Mononuclear cell (primary cell): Measurements from ENCODE around the gene ADARB2. TPM values are rescaled to one million over a fixed set of nuclear protein-coding genes. Genes with fewer than 3 reads are reported as not detected.
"Not testable (repeated sequence)": the region's sequence is repeated elsewhere in the genome, so short reads cannot be mapped to it uniquely, and the experiment has no call there.

ENCODE experiments used
- H3K27me3 ChIP-seq: 2 replicates; pipeline ENCODE4 v1.6.0; 2011; ENCODE audit warnings: low read length, control low read depth; ENCODE audit not compliant: insufficient read depth
- H3K4me1 ChIP-seq: 2 replicates; pipeline ENCODE4 v1.5.1; 2011; ENCODE audit warnings: mild to moderate bottlenecking, low read length, control low read depth; ENCODE audit not compliant: insufficient read depth
- H3K4me3 ChIP-seq: 2 replicates; pipeline ENCODE4 v1.5.1; 2011; ENCODE audit warnings: mild to moderate bottlenecking, low read length, moderate library complexity
- H3K9me3 ChIP-seq: 2 replicates; pipeline ENCODE4 v1.5.1; 2011; ENCODE audit warnings: low read depth, mild to moderate bottlenecking, control low read depth, low read length
- total RNA-seq: library from RNA; depleted of rRNA; stranded (reverse); fragments of >200 nt; gene quantifications from one replicate; pipeline ENCODE4 v1.2.3, GENCODE V29; 2012

Gene ADARB2
- total RNA-seq, 1 donor = under 0.01 TPM

DNA sequence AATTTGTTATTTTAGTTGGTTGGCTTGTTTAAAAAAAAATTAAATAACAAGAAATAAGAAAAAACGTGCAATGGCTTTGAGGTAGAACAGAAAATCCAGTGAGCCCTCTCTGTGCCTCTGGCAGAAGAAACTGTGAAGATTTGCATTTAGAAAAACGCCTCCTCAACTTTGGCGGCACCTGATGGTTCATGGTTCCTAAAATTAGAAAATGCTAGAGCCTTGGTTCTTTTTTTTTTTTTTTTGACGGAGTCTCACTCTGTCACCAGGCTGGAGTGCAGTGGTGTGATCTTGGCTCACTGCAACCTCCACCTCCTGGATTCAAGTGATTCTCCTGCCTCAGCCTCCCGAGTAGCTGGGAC lies 576.0 kb downstream of the ADARB2 start:
- H3K27me3 ChIP-seq, H3K4me3 ChIP-seq, H3K9me3 ChIP-seq, H3K4me1 ChIP-seq: not testable (repeated sequence)

DNA sequence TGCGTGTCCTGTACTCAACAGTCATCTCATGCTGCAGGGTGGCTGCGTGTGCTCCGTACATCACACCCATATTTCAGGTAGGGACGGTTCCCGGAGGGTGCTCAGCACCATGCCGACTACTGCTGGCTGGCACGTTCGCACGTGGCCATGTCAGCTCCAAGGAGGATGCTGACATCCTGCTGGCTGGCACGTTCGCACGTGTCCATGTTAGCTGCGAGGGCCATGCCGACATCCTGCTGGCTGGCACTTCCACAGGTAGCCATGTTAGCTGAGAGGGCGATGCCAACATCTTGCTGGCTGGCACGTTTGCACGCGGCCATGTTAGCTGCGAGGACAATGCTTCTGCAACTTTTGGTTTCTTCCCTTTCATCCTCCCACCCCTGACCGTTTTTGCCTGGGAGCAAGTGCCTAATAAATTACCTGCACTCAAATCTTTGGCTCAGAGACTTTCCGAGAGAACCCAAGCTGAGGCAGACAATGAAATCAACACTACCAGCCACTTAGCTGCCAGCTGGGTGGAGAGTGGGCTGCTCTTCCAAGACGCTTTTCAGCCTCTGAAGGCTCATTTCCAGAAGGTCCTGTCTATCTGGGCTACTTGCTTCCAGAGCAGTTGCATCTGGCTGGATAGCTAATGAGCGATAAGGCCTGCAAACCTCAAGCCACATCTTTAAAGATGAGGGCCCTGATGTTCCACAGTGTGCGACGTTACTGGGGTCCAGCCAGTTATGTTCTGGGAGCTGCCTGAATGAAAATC lies 576.6 kb downstream of the ADARB2 start:
- H3K4me3 ChIP-seq = no peak overlapping the region
- H3K9me3 ChIP-seq = no peaks in the 10 kb centered on the region
- no peaks in the 10 kb centered on the region for H3K27me3 ChIP-seq
- H3K4me1 ChIP-seq = no peaks in the 10 kb centered on the region

DNA sequence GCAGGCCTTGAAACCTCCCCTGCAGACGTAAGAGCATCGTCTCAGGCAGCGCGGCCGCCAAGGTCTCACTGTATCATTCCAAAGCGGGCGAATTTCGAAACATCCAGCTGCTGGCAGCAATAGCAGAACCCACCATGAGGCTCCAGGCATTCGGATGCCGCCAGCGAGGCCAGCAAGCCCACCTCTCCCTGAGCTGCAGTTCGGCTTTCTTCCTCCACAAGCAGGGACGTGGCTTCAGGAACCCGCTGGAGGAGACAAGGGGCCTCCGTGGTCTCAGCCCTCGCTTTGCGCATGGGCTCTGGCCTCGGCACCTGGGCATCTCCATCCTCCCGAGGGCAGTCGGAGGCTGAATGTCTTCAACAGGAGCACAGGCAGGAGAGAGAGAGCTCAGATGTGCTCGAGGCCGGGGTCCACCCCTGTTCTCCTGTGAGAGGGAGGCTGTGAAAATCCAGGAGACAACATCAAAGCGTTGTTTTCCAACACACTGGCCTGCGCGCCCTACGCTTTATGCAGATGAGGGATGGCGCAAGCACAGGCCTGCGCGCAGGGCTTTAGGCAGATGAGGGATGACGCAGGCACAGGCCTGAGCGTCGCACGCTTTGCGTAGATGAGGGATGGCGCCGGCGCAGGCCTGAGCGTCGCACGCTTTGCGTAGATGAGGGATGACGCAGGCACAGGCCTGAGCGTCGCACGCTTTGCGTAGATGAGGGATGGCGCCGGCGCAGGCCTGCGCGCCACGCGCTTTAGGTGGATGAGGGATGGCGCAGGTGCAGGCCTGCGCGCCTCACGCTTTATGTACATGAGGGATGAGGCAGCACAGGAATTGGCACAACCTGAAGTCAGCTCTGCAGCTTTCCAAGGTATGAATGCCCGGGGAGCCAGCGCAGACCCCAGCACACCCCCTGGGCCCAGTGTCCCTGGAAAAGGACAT lies 577.9 kb downstream of the ADARB2 start:
- Histone ChIP-seq H3K4me1 (no peaks in the 10 kb centered on the region), H3K9me3 (no peaks in the 10 kb centered on the region), H3K27me3 (no peaks in the 10 kb centered on the region), H3K4me3 (no peak overlapping the region)

DNA sequence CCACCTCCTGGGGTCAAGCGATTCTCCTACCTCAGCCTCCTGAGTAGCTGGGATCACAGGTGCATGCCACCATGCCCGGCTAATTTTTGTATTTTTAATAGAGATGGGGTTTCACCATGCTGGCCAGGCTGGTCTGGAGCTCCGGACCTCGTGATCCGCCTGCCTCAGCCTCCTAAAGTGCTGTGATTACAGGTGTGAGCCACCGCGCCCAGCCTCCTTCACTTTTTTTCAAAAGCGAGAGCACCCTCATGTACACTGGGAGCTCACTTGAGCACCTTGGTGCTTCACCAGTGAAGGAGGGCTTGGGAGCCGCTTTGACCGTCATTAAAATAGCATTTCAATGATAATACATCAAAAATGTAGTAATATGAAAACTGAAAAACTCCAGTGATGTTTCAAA lies 578.8 kb downstream of the ADARB2 start:
- H3K27me3 ChIP-seq, H3K4me3 ChIP-seq, H3K9me3 ChIP-seq, H3K4me1 ChIP-seq: not testable (repeated sequence)

DNA sequence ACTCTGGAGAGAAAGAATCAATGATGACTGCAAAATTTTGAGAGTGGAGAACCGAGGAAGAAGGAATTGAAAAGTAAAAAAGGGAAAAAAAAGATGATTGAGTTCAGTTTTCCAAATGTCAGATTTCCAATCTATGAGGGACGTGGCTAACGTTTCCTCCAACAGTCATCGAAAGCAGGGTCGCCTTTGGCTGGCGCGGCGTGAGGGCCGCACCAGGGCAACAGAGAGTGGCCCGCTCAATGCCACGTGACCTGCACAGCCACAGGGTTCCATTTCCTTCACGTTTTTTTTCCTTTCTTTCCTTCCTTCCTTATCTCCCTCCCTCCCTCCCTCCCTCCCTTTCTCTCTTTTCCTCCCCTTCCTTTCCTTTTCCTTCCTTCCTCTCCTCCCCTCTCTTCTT lies 579.3 kb downstream of the ADARB2 start:
- no peaks in the 10 kb centered on the region for H3K4me1 ChIP-seq
- no peak overlapping the region for H3K4me3 ChIP-seq
- no peaks in the 10 kb centered on the region for H3K9me3 ChIP-seq
- no peaks in the 10 kb centered on the region for H3K27me3 ChIP-seq

DNA sequence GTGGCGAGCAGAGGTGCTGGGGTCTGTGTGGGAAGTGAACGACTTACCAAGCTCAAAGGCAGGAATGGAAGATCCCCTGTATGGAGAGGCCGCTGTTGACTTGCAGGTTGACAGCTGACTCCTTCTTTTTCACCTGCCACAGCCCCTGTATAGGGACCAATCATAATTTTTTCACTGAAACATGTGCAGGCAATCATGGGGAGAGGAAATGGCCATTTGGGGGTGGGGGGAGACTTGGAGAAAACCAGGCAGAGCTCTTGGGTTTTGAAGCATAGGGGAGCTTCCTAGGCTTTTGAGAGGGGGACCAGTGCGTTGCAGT lies 579.8 kb downstream of the ADARB2 start:
- Histone ChIP-seq H3K9me3 (no peaks in the 10 kb centered on the region), H3K27me3 (no peaks in the 10 kb centered on the region), H3K4me1 (no peaks in the 10 kb centered on the region), H3K4me3 (no peak overlapping the region)

DNA sequence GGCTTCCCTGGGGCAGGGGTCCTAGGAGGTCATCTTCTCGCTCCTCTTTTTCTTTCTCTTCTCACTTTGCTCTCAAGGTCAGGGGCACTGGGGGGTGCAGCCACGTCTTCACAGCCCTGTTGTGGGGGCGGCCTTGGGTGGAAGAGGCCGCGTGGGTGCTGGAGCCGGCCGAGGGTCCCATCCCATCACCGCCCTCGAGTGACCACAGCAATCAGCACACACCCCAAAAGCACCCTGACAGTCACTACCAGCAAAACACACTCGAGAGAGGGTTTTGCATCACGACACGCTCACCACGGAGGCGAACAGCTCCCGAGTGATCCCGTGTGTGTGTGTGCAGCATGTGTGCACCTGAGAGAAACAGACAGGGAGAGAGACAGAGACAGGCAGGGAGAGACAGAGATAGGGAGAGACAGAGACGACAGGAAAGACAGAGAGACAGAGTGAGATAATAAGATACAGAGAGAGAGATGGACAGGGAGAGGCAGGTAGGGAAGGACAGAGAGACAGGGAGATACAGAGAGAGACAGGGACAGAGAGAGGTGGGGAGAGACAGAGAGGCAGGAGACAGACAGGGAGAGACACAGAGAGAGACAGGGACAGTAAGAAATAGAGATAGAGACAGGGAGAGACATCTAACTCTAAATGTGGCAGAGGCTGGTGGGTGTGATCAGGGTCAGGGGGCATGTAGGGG lies 580.3 kb downstream of the ADARB2 start:
- no peaks in the 10 kb centered on the region for H3K9me3 ChIP-seq
- H3K27me3 ChIP-seq = no peaks in the 10 kb centered on the region
- H3K4me1 ChIP-seq = no peaks in the 10 kb centered on the region
- H3K4me3 ChIP-seq = no peak overlapping the region

DNA sequence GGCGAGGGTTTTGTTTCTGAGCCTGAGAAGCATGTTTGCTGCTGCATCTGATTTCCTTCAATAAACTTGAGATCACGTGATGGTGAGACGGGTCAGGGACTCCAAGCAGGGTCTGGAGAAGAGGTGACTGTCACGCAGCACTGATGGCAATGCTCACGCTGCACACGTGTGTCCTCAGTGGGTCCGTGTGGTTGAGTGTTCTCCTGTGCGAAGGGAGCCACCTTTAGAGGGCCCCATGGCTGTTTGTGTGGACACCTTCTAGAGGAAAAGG lies 580.8 kb downstream of the ADARB2 start:
- Histone ChIP-seq H3K9me3 (no peaks in the 10 kb centered on the region), H3K4me1 (no peaks in the 10 kb centered on the region), H3K27me3 (no peaks in the 10 kb centered on the region), H3K4me3 (no peak overlapping the region)

DNA sequence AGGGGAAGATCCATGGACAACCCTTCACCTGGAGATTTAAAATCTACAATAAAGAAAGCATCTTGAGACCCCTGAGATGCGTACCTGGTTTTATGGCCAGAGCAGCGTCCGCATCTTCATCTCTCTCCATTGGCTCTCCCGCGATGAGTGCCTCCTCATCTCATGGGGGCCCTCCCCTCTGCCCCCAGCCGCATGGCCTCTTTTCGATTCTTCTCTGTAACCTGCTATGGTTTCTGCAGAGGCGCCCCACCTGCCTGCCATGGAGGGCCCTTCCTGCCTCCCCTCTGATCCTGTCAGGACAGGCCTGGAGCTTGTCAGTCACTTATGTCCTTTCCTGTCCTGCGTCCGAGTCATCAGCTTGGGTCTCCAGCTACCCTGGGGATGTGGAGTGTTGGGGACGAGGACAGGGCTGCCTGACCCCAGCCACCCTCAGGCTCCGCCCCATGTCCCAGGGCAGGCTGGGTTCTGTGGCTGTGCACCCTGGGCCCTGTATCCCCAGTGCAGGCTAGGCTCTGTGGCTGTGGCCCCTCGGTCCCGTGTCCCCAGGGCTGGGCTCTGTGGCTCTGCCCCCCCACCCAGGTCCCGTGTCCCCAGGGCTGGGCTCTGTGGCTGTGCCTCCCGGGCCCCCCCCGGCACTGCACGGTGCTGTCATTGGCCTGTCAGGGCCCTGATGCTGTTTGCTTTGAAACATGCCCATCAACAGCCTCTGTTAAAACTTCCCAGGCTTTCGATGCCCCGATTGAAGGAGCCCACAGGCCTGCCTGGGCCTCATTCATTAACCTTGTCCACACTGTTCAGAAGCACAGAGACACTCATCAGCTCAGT lies 581.3 kb downstream of the ADARB2 start:
- H3K9me3 ChIP-seq = no peaks in the 10 kb centered on the region
- no peaks in the 10 kb centered on the region for H3K27me3 ChIP-seq
- no peak overlapping the region for H3K4me3 ChIP-seq
- no peaks in the 10 kb centered on the region for H3K4me1 ChIP-seq

DNA sequence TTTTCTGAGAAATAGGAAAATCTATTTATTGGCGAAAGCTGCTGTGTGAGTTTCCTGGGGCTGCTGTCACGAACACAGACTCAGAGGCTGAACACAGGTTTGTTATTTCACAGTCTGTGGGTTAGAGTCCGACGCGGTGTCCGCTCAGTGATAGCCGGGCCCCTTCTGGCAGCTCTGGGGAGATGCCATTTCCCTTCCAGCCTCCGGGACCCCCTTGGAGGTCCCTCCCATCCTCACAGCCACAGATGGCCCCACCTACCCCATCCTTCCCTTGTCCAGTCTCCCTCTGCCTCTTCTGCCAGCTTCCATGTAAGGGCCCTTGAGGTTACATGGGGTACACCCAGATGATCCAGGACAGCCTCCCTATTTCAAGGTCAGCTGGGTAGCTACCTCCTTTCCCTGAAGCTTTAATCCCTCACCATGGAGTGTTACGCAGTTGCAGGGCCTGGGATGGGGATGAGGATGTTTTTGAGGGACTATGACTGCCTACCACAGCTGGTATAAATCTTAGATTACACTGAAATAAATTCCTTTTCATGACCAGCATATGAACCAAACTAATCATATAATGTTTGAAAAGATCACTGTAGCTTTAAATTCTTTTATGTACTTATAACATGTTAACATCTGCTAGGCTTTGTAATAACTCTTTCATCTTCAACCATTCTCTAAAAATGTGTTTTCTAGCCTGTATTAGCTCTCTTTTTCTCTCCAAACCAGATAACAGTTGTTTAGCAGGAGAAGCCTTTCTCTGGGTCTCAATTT lies 582.6 kb downstream of the ADARB2 start:
- Histone ChIP-seq H3K4me3 (no peak overlapping the region), H3K27me3 (no peaks in the 10 kb centered on the region), H3K9me3 (no peaks in the 10 kb centered on the region), H3K4me1 (no peaks in the 10 kb centered on the region)

DNA sequence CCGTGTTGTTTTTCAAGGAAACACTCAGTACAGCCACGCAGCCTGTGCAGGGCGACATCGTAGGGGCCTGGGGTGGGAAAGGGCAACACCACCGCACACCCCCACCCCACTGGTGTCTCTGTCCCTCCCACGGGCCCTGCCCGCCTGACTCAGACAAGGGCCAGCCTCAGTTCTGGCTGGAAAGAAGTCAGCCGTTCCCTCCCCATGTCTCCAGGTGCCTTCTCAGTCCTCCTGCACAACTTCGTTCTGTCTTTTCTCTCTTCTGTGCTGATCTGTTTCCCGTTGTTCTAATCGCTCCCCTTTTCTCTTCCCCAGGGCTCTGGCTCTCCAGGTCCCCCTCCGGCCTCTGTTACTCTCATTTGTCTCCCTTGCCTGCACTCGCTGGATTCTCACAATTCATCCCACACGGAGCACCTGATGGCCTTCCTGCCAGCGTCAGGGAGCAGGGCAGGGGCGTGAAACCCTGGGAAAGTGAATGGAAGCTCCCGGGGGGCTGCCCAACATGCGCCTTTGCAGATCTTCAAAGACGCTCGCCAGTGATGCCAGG lies 583.4 kb downstream of the ADARB2 start:
- Histone ChIP-seq H3K4me3 (no peak overlapping the region), H3K9me3 (no peaks in the 10 kb centered on the region), H3K27me3 (no peaks in the 10 kb centered on the region), H3K4me1 (no peaks in the 10 kb centered on the region)

DNA sequence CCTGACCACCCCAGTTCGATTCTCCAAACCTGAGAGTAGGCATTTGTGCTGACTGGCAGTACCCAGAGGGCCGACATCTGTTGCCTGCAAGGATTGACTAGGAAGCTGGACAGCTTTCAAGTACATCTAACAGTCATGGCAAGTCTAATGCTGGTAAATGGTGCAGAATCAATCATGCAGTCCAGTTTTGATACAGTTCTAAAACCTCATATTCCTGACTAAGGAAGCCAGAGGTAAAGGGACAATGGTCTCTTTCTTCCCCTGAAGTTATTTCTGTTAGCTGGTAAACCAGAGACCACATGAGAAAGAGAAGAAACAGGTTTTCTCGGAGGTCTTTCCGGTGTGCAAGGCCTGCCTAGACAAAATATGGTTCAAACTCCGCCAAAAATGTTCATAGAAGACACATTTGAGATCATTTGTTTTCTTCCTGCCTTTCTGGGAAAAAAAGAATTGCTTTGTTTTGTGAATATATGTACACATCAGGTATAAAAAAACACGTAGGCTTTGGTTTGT lies 584.0 kb downstream of the ADARB2 start:
- Histone ChIP-seq H3K4me3 (no peak overlapping the region), H3K27me3 (no peaks in the 10 kb centered on the region), H3K9me3 (no peaks in the 10 kb centered on the region), H3K4me1 (no peaks in the 10 kb centered on the region)

DNA sequence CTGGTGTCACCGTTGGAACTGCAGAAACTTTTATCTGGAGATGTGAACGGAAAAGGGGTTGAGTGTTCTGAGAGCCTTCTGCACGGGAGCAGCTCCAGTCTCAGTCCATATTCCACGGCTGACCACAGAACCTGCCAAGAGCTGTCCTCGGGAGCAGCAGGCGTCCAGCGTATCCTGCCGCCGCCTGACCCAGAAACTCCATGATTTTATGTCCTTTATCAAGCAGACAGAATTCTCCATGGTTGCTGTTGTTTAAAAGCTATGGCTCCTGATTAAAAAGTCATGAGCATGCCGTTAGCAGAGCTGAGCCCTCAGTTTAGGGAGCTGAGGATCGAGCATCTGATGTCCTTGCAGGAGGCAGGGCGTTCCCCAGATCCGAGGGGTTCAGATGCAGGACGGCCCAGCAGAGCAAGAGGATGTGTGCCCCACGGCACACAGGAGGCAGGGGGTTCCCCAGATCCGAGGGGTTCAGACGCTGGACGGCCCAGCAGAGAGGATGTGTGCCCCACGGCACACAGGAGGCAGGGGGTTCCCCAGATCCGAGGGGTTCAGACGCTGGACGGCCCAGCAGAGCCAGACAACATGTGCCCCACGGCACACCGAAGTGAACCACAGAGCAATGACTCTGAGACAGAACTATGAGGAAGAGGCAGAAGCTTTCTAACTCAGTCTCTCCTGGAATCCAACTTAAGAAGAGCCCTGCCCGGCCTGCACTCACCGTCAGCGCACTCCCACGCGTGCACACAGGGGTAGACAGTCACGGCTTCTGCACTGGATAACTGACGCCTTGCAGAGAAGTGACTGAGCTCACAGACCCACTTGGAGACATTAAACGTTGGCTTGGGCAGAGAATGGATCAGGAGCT lies 584.7 kb downstream of the ADARB2 start:
- Histone ChIP-seq H3K4me3 (no peak overlapping the region), H3K27me3 (no peaks in the 10 kb centered on the region), H3K9me3 (no peaks in the 10 kb centered on the region), H3K4me1 (no peaks in the 10 kb centered on the region)
